WTC11 (cell line): ENCODE results near the gene CUL4A. TPM values are rescaled to one million over a fixed set of nuclear protein-coding genes. Genes with fewer than 3 reads are reported as not detected.

Experiments
- ATAC-seq: fragments of 200-7000 bp; cut with Tn5 transposase; 2 replicates; pipeline ENCODE4 v1.10.0; 2021; ENCODE audit warnings: mild to moderate bottlenecking, moderate library complexity
- CTCF ChIA-PET: fragments of 300-600 bp; sonication (Branson Sonifier 250); formaldehyde crosslinking; loops from one replicate; lab custom pipeline; 2021; ENCODE audit warnings: antibody characterized with exemption; lab: Charles Lee
- POLR2A ChIA-PET: fragments of 350-600 bp; sonication (Branson Sonifier 250); formaldehyde crosslinking; loops from one replicate; lab custom pipeline; 2021; ENCODE audit warnings: antibody characterized with exemption; lab: Charles Lee
- DNase-seq: peaks from one replicate; pipeline ENCODE4 v3.0.0; 2021; ENCODE audit warnings: low spot score
- H3K27ac Mint-ChIP-seq: 2 replicates; pipeline ENCODE4 v1.8.0; 2021; ENCODE audit warnings: mixed read lengths
- H3K27me3 Mint-ChIP-seq: 2 replicates; pipeline ENCODE4 v1.8.0; 2021; ENCODE audit warnings: low read depth, mild to moderate bottlenecking, moderate library complexity, mixed read lengths
- H3K36me3 Mint-ChIP-seq: 2 replicates; pipeline ENCODE4 v1.8.0; 2021; ENCODE audit warnings: mixed read lengths
- H3K4me1 Mint-ChIP-seq: 2 replicates; pipeline ENCODE4 v1.8.0; 2022; ENCODE audit warnings: mixed read lengths
- H3K4me3 Mint-ChIP-seq: 2 replicates; pipeline ENCODE4 v1.8.0; 2021; ENCODE audit warnings: mild to moderate bottlenecking, moderate library complexity, mixed read lengths
- H3K9me3 Mint-ChIP-seq: 2 replicates; pipeline ENCODE4 v1.8.0; 2021; ENCODE audit warnings: mixed read lengths
- ATF1 ChIP-seq: sonication (generic); formaldehyde crosslinking; IDR thresholded peaks from 2 replicates; pipeline ENCODE4 v1.8.1; 2023; ENCODE audit warnings: mild to moderate bottlenecking, moderate library complexity, missing genetic modification reagents
- ATF6 ChIP-seq: sonication (generic); formaldehyde crosslinking; IDR thresholded peaks from 2 replicates; pipeline ENCODE4 v1.8.1; 2023; ENCODE audit warnings: mild to moderate bottlenecking, missing genetic modification reagents
- CDX4 ChIP-seq: fragments of 250-450 bp; sonication (Bioruptor Pico); IDR thresholded peaks from 2 replicates; pipeline ENCODE4 v1.9.0; 2021; ENCODE audit warnings: moderate library complexity, mild to moderate bottlenecking, inconsistent platforms, borderline replicate concordance
- E2F5 ChIP-seq: sonication (generic); formaldehyde crosslinking; IDR thresholded peaks from 2 replicates; pipeline ENCODE4 v1.8.1; 2022; ENCODE audit warnings: mild to moderate bottlenecking, moderate library complexity, missing genetic modification reagents
- ELF4 ChIP-seq: sonication (generic); formaldehyde crosslinking; IDR thresholded peaks from 2 replicates; pipeline ENCODE4 v1.8.1; 2022; ENCODE audit warnings: low read depth, mild to moderate bottlenecking, moderate library complexity, missing genetic modification reagents
- ESRRA ChIP-seq: sonication (generic); formaldehyde crosslinking; IDR thresholded peaks from 2 replicates; pipeline ENCODE4 v1.8.1; 2022; ENCODE audit warnings: mild to moderate bottlenecking, missing genetic modification reagents, borderline replicate concordance
- ETV6 ChIP-seq: sonication (generic); formaldehyde crosslinking; IDR thresholded peaks from 2 replicates; pipeline ENCODE4 v1.8.1; 2022; ENCODE audit warnings: mild to moderate bottlenecking, missing genetic modification reagents
- FOXJ3 ChIP-seq: sonication (generic); formaldehyde crosslinking; IDR thresholded peaks from 2 replicates; pipeline ENCODE4 v1.9.0; 2021; ENCODE audit warnings: missing genetic modification reagents, mild to moderate bottlenecking, borderline replicate concordance
- FOXP1 ChIP-seq: sonication (generic); formaldehyde crosslinking; IDR thresholded peaks from 2 replicates; pipeline ENCODE4 v1.8.0; 2022; ENCODE audit warnings: missing genetic modification reagents, mild to moderate bottlenecking, moderate library complexity, borderline replicate concordance
- GRHL2 ChIP-seq: fragments of 250-450 bp; sonication (Bioruptor Pico); IDR thresholded peaks from 2 replicates; pipeline ENCODE4 v1.8.0; 2022; ENCODE audit warnings: mild to moderate bottlenecking, moderate library complexity; ENCODE audit not compliant: insufficient replicate concordance, severe bottlenecking
- GTF2I ChIP-seq: fragments of 250-450 bp; sonication (Bioruptor Pico); conservative IDR thresholded peaks from 2 replicates; pipeline ENCODE4 v1.4.0; 2021; ENCODE audit warnings: mild to moderate bottlenecking
- HMGXB4 ChIP-seq: sonication (generic); formaldehyde crosslinking; IDR thresholded peaks from 2 replicates; pipeline ENCODE4 v1.8.1; 2023; ENCODE audit warnings: mild to moderate bottlenecking, moderate library complexity, missing genetic modification reagents
- IRF2 ChIP-seq: sonication (generic); formaldehyde crosslinking; IDR thresholded peaks from 2 replicates; pipeline ENCODE4 v1.8.0; 2022; ENCODE audit warnings: low read depth, missing genetic modification reagents, borderline replicate concordance
- JAZF1 ChIP-seq: fragments of 250-450 bp; sonication (Bioruptor Pico); IDR thresholded peaks from 2 replicates; pipeline ENCODE4 v1.9.0; 2021; ENCODE audit warnings: moderate library complexity, mild to moderate bottlenecking, inconsistent platforms
- KAT7 ChIP-seq: sonication (generic); formaldehyde crosslinking; IDR thresholded peaks from 2 replicates; pipeline ENCODE4 v1.8.1; 2023; ENCODE audit warnings: missing genetic modification reagents, mild to moderate bottlenecking, borderline replicate concordance
- NFATC4 ChIP-seq: fragments of 250-450 bp; sonication (Bioruptor Pico); IDR thresholded peaks from 2 replicates; pipeline ENCODE4 v1.9.0; 2021; ENCODE audit warnings: mild to moderate bottlenecking
- NFYB ChIP-seq: sonication (generic); formaldehyde crosslinking; conservative IDR thresholded peaks from 2 replicates; pipeline ENCODE4 v1.8.0; 2022; ENCODE audit warnings: low read depth, missing genetic modification reagents
- RORB ChIP-seq: fragments of 250-450 bp; sonication (Bioruptor Pico); IDR thresholded peaks from 2 replicates; pipeline ENCODE4 v1.9.0; 2021; ENCODE audit warnings: mild to moderate bottlenecking
- TEAD1 ChIP-seq: sonication (generic); formaldehyde crosslinking; IDR thresholded peaks from 2 replicates; pipeline ENCODE4 v1.8.0; 2022; ENCODE audit warnings: mild to moderate bottlenecking, missing genetic modification reagents
- ZBTB21 ChIP-seq: sonication (generic); formaldehyde crosslinking; IDR thresholded peaks from 2 replicates; pipeline ENCODE4 v1.8.1; 2023; ENCODE audit warnings: mild to moderate bottlenecking, missing genetic modification reagents, borderline replicate concordance
- ZNF232 ChIP-seq: sonication (generic); formaldehyde crosslinking; IDR thresholded peaks from 2 replicates; pipeline ENCODE4 v1.8.0; 2022; ENCODE audit warnings: mild to moderate bottlenecking, missing genetic modification reagents
- total RNA-seq: library from RNA; stranded (reverse); gene quantifications from 3 replicates; pipeline ENCODE4 v1.2.3, GENCODE V29; 2021
- TF ChIP-seq, protein P1 (sequence below): sonication (generic); formaldehyde crosslinking; IDR thresholded peaks from 2 replicates; pipeline ENCODE4 v1.8.1; 2022; ENCODE audit warnings: mild to moderate bottlenecking, missing genetic modification reagents, moderate library complexity, borderline replicate concordance
- TF ChIP-seq, protein P2 (sequence below): sonication (generic); formaldehyde crosslinking; IDR thresholded peaks from 2 replicates; pipeline ENCODE4 v1.8.1; 2023; ENCODE audit warnings: mild to moderate bottlenecking, missing genetic modification reagents
- TF ChIP-seq, protein P3 (sequence below): fragments of 250-450 bp; sonication (Bioruptor Pico); conservative IDR thresholded peaks from 2 replicates; pipeline ENCODE4 v1.9.0; 2021; ENCODE audit warnings: mild to moderate bottlenecking

The CUL4A gene
- total RNA-seq, 1 experiment from 2014 or later, result 99.9 TPM

- H3K4me3 Mint-ChIP-seq, result no peak overlapping the region
- CTCF ChIA-PET, result interaction anchor here (0.6 kb wide), 1 partner anchor 377 kb away, joined by 6 read pairs; no protein-coding TSS in a partner anchor
- H3K9me3 Mint-ChIP-seq, result no peaks in the 10 kb centered on the region
- H3K4me1 Mint-ChIP-seq, result peaks cover 2% of the 10 kb centered on the region; the same call in 1 of the 2 replicates
- DNase-seq (no peak), ATAC-seq (no peak)
- TF ChIP-seq CDX4 (no peak), KAT7 (CRISPR knock-in tag) (no peak), GTF2I (CRISPR knock-in tag) (no peak)
- H3K27me3 Mint-ChIP-seq, result no peaks in the 10 kb centered on the region
- H3K27ac Mint-ChIP-seq, result peak overlapping the region; percentile 71
- POLR2A ChIA-PET, result no interaction called here
- no peaks in the 10 kb centered on the region for H3K36me3 Mint-ChIP-seq
Measured at GRCh38 chr13:113272031-113272430, 62.6 kb downstream of the CUL4A start.

DNA sequence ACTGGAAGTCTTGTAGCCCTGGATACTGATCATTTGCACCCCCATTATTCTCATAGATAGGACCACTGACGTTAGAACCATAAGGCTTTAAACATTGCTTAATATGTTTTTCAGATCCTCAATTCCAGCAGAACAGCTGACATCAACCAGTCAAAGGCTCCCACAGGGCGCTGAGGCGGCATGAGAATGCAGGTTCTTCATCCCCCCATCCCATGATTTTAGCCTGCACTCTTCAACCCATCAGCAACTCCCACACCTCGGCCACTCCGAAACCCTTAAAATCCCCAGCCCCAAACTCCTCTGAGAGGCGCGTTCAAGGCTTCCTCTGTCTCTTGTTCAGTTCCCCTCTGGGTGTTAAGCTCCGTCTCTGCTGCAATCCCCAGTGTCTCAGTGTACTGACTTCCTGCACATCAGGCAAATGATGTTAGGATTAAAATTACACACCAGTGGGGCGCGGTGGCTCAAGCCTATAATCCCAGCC, 63.3 kb downstream of the CUL4A start:
- TF ChIP-seq FOXJ3 (no peak), ZBTB21 (CRISPR knock-in tag) (no peak), ESRRA (CRISPR knock-in tag) (no peak), TEAD1 (CRISPR knock-in tag) (no peak), ZNF232 (CRISPR knock-in tag) (no peak), HMGXB4 (CRISPR knock-in tag) (no peak), ETV6 (CRISPR knock-in tag) (no peak), GRHL2 (CRISPR knock-in tag) (no peak), JAZF1 (no peak), RORB (CRISPR knock-in tag) (no peak), NFYB (CRISPR knock-in tag) (no peak)
- TF ChIP-seq, protein P1, sequence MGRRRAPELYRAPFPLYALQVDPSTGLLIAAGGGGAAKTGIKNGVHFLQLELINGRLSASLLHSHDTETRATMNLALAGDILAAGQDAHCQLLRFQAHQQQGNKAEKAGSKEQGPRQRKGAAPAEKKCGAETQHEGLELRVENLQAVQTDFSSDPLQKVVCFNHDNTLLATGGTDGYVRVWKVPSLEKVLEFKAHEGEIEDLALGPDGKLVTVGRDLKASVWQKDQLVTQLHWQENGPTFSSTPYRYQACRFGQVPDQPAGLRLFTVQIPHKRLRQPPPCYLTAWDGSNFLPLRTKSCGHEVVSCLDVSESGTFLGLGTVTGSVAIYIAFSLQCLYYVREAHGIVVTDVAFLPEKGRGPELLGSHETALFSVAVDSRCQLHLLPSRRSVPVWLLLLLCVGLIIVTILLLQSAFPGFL, result no peak
- ATAC-seq, result no peak
- peaks cover 2% of the 10 kb centered on the region; the same call in 1 of the 2 replicates for H3K4me1 Mint-ChIP-seq
- ChIA-PET POLR2A (no interaction called here), CTCF (no interaction called here)
- no peaks in the 10 kb centered on the region for H3K9me3 Mint-ChIP-seq
- no peak for DNase-seq
- no peak overlapping the region for H3K4me3 Mint-ChIP-seq
- no peaks in the 10 kb centered on the region for H3K36me3 Mint-ChIP-seq
- no peaks in the 10 kb centered on the region for H3K27me3 Mint-ChIP-seq
- H3K27ac Mint-ChIP-seq, result no peak overlapping the region

- no peak overlapping the region for H3K4me3 Mint-ChIP-seq
- H3K36me3 Mint-ChIP-seq, result no peaks in the 10 kb centered on the region
- H3K9me3 Mint-ChIP-seq, result peaks cover 2% of the 10 kb centered on the region
- ATAC-seq (no peak), DNase-seq (no peak)
- peaks cover 2% of the 10 kb centered on the region; the same call in 1 of the 2 replicates for H3K4me1 Mint-ChIP-seq
- ChIA-PET CTCF (no interaction called here), POLR2A (no interaction called here)
- no peak overlapping the region; the same call in 1 of the 2 replicates for H3K27ac Mint-ChIP-seq
- no peaks in the 10 kb centered on the region for H3K27me3 Mint-ChIP-seq
- TF ChIP-seq, protein P2, sequence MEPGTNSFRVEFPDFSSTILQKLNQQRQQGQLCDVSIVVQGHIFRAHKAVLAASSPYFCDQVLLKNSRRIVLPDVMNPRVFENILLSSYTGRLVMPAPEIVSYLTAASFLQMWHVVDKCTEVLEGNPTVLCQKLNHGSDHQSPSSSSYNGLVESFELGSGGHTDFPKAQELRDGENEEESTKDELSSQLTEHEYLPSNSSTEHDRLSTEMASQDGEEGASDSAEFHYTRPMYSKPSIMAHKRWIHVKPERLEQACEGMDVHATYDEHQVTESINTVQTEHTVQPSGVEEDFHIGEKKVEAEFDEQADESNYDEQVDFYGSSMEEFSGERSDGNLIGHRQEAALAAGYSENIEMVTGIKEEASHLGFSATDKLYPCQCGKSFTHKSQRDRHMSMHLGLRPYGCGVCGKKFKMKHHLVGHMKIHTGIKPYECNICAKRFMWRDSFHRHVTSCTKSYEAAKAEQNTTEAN (CRISPR knock-in tag), result no peak
- TF ChIP-seq ATF1 (CRISPR knock-in tag) (no peak), E2F5 (no peak), NFATC4 (CRISPR knock-in tag) (no peak), FOXP1 (CRISPR knock-in tag) (no peak), ATF6 (no peak), IRF2 (CRISPR knock-in tag) (no peak), ELF4 (CRISPR knock-in tag) (no peak)
- TF ChIP-seq, protein P3, sequence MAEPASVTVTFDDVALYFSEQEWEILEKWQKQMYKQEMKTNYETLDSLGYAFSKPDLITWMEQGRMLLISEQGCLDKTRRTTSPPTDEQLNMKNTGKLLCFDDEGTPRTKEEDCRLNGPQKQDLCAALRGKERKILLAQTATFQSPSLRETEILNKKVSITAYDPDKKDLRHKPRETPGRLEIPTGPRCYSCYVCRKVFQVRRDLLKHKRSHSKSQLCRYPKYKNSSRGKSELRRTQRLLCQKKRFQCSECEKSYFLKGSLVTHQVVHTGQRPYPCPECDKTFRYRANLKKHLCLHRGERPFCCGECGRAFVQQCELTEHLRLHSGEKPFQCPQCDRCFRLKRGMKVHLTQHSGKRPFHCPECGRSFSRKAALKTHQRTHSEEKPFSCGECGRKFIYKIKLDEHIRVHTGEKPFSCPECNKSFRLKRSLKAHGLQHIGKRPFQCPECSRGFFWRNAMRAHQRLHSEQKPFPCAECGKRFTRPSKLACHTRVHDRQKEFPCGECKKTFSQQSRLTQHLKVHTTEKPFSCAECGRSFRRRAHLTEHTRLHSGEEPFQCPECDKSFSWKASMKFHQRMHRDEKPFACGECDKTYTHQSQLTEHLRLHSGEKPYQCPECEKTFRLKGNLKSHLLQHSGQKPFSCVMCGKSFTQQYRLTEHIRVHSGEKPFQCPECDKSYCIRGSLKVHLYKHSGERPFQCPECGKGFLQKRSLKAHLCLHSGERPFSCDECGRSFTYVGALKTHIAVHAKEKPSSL, result no peak
Measured at GRCh38 chr13:113273321-113273720, 63.9 kb downstream of the CUL4A start.
